Measurements from ENCODE around the gene EDNRA. TPM values are rescaled to one million over a fixed set of nuclear protein-coding genes. Genes with fewer than 3 reads are reported as not detected.

Gene EDNRA
- total and polyA plus RNA-seq, 2 of the 8 experiments (the other 6 are each of a cell fraction or from before 2014, with no cell fraction given) = 1.7 to 3.3 TPM

- no peak for TF ChIP-seq CHD7 (IDR thresholded peaks at IDR 0.05; ENCODE audit: insufficient replicate concordance, low read length)
- TF ChIP-seq CTCF (IDR thresholded peaks at IDR 0.05; ENCODE audit: control extremely low read depth in 1 of 3, insufficient read depth in 1 of 3, low read depth in 1 of 3, low read length in 3 of 3) = no peak
Observed at GRCh38 chr4:147567276-147567675, 86.4 kb downstream of the EDNRA start (continued).

Measured in H1 (cell line).